NCI-H345 (cell line): ENCODE measurements around the gene IGFBP1.
A peak's percentile ranks its signal among the peaks of the same experiment; 100 is the strongest.

Source experiments
- DNase-seq: peaks from one replicate; lab custom pipeline; 2025; lab: John Stamatoyannopoulos, UW

The IGFBP1 gene

DNA sequence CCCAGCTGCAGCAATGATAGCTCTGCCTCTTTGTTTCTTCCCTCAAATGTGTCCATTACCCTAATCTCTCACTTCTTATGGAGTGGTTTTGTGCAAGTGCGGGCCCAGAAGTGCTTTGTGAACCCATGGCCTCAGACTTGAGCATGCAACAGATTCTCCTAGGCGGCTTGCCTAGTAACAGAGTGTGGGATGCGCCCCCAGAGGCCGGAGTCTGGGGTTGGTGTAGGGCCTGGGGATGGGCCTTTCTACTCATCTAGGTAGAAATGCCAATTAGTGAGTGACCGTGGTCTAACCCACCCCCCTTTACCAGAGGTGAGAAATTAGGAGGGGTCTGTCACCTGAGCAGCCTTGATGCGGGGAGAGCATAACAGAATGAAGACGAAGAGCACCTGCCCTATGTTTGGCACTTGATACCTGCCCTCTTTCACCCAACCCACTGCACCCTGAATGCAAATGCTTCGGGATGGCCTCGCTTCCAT is 7.0 kb upstream of the IGFBP1 start:
- DNase-seq: no peak

DNA sequence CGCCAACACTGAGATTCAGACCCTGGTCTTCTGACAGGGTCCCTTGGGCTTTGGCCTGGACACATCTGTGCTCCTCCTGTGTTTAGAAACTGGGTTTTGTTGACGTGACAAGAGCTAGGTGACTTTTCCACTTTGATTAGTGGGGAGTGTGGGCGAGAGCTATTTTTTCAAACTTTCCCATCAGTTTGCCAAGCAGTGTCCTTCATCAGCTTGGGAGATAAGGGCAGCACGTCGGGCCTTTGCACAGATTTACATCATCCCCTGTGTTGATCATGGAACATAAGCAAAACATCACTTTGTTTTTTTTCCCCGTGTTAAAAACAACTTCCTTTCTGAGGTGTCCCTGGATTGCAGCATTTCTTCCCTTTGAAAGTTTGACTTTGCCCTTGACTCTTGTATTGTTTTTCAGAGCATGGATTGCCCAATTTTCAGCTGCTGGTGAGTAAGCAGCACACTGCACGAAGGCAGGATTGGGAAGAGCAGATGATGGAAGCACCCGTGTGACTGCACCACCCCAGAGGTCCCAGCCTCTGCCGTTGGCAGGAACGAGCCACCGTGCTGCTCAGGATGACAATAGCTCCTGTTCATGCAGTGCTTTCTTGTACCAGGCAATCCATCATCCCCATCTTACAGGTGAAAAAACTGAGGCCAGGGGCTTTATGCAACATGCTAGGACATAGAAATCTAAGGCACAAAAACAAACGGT is 6.4 kb upstream of the IGFBP1 start:
- DNase-seq: no peak

DNA sequence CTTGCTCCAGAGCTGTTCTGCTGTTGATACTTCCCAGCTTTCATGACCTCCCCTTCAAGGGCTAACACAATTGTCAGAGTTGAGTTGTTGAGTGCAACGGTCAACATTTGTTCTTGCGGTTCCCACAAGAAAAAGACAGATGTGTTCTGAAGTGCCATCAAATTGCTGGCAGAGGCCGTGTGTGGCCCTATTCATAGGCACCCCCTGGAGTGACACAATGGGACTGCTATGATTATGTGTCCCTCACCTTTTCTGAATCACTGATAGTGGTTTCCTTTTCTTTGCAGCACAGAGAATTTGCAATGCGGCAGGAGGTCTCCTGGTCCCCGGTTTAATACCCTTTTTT is 5.8 kb upstream of the IGFBP1 start:
- peak; percentile 91 for DNase-seq

DNA sequence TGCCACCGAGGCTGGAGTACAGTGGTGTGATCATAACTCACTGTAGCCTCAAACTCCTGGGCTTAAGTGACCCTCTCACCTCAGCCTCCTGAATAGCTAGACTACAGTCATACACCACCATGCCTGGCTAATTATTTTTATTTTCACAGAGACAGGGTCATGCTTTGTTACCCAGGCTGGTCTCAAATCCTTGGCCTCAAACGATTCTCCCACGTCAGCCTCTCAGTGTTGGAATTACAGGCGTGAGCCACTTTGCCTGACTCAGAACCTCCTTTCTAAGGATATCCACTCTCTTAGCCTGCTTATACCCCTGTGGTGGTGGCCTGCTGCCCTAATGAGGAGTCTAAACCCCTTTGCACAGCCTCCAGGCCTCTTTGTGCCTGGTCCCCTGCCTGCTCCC is 4.2 kb upstream of the IGFBP1 start:
- no peak for DNase-seq

DNA sequence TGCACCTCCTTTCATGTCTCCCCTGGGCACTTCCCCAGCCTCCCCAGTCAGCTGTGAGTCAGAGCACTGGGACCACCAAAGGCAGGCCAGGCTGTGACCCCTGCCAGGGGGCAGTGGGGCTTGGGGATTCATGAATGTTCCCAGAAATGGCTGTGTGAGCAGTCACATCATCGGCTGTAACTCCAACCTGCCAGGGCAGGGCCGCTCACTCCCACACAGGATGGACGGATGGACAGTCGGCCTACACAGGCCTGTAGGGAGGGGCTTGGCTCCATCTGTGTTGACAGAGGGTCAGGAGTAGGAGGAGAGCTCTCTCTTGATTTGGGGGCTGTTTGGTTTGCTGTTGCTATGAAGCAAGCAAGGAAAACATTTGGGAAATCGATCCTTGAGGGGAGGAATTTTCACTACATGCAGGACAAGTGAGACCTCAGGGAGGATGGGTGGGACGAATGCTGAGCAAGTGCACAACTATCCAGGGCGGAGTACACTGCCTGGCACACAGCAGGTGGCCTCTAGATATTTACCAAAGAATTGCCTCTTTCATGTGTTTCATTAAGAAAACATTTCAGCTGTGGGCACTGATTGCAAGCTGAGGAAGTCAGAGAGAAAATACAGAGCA is 2.9 kb upstream of the IGFBP1 start:
- DNase-seq: no peak

DNA sequence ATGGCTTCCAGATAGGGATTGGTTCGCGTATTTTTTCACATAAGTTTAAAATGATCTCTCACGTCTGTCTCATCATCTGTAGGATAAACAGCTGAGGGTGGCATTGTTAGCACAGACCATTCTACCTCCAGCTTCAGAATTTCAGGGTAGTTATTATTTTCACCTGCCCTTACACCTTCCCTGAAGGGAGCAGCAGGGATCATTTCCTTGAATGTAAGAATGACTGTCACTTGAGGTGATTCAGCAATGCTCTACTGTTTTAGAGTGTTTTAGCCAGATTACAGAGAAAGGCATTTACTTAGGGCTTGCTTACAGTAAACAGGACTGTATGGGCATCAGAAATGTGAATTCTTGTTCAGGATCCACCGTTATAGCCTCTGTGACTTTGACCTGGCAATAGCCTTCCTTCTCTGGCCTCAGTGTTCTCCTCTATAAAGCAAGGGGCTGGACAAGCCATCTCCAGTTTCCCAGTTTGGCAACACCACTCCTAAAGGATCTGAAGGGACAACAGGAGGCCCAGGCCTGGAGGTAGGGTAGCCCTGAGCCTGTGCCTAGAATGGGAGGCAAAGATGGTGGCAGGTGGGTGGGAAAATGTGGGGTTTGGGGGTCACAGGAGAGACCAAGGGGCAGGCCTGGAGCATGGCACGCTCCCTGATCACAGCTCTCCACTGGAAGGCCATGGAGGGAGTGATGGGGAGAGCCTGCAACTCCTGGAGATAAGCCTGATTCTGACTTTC is 1.2 kb upstream of the IGFBP1 start:
- no peak for DNase-seq

DNA sequence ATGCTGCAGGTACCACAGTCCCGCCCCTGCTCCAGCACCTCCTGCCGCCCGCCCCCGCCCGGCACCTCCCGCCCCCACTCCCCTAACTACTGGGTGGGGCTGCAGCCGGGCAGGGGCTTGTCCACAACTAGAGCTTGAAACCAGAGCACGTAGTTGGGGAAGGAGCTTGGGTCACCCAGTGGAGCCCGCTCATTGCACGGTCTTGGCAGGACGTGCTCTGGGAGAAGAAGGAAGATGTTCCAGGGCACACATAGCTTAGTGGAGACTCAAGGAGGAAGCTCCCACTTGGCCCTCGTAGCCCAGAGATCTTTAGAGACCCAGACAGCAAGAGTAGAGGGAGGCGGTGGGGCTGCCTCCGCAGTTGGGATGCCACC is 692 bp downstream of the IGFBP1 start:
- DNase-seq: no peak

DNA sequence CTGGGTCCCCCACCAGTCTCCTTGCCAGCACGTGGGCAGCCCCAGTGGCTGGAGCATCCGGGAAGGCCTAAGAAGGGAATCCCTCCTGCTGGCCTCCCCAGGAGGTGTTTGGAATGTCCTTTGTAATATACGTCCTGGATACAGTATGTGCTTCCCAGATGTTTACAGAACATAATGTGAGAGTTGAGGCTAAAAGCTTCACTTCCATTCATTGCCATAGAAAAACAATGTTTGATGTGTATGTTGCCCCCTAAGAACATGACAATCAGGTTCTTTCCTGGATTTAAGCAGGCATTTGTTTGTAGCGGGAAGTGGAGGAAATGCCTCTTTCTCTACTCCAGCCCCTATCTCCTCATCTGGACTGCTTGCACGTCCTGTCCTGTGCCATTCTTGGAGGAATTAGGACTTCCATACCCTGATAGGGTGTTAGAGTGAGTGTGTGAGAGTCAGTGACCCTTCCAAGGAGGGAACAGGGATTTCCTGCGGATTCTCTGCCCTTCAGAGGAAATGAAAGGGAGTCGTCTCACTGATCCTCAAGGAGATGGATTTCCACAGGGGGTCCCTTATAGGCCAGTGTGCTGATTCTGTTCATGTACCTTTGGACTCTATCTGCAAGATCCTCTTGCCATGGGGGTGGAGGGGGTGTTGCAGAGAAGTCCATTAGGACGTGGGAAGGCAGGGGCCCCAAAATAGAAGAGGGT is 1.2 kb downstream of the IGFBP1 start:
- no peak for DNase-seq

DNA sequence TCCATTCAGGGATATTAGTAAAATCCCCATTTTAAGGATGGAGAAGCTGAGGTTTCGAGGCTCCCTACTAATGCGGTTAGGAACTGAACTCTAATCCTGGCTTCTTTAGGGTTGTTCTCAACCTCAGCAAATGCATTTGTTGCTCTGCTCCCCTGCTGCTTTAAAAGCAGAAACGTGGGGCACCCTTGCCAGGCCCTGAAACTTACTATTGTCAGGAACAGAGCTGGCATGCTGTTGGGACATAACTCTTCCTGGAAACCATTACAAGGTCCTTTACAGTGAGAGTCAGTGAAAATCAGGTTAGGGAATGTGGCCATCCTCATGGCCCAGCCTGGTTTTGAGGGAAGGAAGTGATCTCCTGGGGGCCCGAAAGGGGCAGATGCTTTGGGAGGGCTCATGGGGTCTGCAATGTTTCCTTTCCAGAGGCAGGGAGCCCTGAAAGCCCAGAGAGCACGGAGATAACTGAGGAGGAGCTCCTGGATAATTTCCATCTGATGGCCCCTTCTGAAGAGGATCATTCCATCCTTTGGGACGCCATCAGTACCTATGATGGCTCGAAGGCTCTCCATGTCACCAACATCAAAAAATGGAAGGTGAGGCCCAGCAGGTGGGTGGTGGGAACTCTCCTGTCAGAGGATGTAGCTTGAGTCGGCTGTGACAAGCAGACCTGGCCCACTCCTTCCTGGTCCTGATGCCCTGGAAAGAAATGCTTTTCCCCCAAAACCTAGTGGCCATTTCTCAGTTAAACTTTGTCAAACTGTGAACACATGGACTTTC is 2.0 kb downstream of the IGFBP1 start:
- DNase-seq: no peak

DNA sequence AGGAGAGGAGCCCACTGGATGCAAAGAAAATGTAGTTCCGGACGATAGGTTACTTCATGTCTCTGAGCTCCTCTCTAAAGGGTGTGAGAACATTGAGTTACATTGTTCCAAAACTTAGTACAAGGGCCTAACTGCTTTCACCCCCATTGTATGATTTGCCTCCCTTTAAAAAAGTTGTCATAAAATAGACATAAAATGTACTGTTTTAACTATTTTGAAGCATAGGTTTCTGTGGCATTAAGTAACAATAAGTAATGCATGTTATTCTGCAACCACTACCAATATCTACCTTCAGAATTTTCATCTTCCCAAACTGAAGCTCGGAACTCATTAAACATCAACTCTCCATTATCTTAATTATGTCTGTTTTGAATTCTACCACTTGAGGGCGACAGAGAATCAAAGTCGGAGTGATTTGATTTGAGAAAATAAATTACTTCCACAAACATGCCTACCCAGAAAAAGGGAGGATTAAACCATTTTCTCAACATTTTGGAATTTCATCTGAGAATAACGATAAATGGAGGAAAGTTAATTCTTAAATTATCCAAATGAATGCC is 2.7 kb downstream of the IGFBP1 start:
- peak; percentile 34 for DNase-seq

DNA sequence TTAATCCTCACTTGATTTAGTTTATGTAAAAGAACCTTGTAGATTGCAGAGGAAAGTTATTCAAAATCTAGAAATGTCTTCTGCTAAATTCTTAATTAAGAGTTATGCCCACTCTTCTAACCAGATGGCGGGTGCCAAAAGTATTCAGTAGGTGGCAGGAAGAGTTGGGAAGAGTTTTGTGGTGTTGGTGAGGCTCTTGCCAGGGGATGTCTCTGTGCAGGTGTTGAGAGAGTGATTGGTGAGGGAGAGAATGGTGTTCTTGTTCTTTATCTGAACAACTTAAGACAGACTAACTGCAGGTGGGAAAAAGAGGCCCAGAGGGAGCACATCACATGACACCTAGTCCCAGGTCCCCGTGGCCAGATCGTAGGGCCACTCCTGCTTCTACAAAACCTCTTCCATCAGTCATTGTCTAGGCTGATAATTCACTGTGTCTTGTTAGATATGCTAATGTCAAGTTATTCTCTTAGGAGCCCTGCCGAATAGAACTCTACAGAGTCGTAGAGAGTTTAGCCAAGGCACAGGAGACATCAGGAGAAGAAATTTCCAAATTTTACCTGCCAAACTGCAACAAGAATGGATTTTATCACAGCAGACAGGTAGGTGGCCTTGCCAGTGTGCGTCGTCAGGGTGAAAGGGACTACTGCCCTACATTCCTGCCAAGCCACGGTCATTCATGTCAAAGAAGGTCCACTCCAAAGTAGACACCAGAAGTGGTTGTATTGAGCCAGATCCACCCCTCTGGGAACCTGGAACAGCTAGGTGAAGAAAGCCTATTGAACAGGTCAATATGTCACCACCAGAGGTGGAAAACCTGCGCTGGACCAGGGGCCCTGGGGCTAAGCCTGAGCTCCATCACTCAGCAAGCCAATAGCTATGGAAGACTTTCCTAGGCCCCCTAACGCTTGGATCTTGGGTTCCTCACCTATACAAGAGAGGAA is 3.4 kb downstream of the IGFBP1 start:
- DNase-seq: no peak

DNA sequence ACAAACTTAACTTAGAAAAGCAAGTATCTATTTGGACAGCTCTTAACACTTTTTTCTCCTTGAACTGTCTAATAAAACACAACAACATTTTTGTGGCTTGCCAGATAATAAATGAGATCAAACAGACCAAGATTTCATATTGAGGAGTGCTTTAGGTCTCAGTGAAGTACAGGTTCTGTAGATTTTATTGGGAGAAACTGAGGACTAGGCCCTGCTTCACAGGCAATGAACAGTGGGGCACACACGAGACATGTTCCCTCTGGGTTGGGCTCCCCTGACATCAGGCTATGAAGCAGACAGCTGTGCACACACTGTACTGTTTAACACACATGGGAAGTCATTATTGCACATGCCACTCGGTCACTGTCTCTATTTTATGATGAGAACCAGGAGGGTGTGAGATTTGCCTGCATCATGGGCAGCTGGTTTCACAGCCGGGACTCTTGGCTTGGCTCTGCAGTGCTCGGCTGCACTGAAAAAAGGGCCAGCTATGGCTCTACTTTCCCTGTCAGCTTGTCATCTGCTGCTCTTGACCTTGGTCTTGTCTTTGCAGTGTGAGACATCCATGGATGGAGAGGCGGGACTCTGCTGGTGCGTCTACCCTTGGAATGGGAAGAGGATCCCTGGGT is 4.2 kb downstream of the IGFBP1 start:
- no peak for DNase-seq

DNA sequence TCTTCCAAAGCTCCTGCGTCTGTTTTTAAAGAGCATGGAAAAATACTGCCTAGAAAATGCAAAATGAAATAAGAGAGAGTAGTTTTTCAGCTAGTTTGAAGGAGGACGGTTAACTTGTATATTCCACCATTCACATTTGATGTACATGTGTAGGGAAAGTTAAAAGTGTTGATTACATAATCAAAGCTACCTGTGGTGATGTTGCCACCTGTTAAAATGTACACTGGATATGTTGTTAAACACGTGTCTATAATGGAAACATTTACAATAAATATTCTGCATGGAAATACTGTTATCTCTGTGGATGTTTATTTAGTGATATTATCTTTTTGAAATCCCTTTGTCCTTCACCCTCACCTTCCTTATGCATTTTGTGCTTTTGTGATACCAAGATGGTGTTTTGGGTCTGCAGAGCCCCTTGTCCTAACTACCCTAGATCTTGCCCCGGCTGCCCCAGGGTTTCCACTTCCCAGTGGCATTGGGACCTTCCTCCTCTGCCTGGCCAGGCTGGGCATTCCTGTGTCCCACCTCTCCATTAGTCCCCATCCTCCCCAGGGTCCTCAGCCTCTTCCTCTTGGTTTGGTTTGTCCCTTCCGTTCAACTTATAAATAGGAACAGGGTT is 5.2 kb downstream of the IGFBP1 start:
- no peak for DNase-seq

DNA sequence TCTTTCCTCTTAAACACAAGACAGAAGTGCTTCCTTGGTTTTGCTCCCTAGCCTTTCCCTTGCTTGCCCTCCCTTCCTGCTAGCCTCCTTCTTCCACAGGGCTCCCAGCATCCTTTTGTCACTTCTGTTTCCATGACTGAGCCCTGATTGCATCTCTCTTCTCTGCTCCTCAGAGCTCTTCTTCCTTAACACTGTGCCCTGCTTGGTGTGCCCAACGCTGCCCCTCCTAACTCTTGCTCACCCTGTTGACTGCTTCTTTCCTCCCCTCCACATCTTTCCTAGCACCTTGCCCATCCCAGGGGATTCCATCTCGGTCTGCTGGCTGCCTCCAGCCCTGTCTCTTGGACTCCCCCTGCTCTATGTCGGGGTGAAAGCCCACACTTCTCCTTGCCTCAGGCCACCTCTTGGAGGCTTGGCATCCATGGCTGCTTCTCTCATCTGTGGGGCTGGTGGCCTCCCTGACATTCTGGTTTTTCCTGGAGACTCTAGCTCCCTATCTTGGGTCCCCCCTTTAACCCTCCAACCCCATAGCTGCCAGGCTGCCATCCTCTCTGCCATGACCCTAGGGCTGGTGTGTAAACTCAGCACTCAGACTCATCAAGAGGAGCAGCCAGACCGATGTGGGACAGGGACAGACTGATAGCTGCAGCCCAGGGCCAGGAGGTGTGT is 5.8 kb downstream of the IGFBP1 start:
- DNase-seq: no peak

DNA sequence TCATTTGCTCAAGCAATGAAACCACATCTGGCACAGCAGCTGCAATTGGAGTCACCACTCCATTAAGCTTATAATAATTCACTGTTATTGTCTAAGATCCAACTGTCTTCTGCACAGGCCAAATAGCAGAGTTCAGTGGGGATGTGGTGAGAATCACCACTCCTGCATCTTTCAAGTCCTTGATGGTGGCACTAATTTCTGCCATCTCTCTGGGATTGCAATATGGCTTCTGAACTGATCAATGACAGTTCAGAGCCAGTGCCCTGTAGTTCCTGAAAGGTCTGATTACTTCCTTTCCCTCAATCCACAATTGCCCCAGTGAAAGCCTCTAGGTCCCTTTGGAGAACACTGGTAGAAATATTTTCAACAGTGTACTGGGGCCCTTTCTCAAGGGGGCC is 6.4 kb downstream of the IGFBP1 start:
- no peak for DNase-seq

DNA sequence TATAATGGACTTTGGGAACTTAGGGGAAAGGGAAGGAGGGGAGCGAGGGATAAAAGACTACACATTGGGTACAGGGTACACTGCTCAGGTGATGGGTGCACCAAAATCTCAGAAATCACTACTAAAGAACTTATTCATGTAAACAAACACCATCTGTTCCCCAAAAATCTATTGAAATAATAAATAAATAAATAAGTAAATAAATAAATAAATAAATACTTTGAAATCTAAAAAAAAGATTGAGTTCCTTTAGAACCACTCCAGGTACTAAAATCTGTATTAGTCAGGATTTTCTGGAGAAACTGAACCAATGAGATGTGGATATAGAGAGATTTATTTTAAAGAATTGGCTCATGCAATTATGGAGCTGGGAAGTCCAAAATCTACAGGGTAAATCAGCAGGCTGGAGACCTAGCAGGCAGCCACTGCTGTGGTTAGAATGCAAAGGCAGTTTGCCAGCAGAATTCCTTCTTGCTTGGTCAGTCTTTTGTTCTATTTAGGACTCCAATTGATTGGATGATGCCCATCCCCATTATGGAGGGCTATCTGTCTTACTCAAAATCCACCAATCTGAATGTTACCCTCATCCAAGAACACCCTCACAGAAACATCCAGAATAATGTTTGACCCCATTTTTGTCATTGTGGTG is 8.9 kb downstream of the IGFBP1 start:
- DNase-seq: no peak

DNA sequence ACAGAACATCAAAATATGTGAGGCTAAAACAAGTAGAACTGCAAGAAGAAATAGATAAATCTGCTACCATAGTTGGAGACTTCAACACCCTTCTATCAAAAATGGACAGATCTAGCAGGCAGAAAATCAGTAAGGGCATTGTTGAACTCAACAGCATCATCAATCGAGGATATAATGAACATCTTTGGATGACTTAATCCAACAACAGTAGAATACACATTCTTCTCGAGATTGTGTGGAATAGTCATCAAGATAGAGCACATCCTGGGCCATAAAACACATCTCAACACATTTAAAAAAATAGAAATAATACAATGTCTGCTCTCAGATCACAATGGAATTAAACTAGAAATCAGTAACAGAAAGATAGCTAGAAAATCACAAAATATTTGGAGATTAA is 9.9 kb downstream of the IGFBP1 start:
- no peak for DNase-seq

DNA sequence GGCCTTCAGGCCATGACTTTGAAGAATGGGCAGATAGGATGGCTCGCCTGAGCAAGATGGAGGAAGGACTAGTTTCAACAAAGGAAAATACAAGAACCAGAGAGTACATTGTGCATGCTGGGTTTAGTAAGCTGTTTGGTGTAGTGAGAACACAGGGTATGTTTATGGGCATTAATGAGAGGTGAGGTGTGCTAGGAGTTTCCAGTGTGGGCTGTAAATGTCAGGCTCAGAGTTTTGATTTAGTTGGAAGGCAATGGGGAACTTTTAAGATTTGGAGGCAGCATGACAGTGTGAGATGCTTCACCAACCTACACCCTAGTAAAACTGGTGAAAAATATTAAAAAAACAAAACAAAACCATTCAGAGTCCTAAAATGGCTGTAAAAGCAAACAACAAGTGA is 13.3 kb downstream of the IGFBP1 start:
- no peak for DNase-seq

DNA sequence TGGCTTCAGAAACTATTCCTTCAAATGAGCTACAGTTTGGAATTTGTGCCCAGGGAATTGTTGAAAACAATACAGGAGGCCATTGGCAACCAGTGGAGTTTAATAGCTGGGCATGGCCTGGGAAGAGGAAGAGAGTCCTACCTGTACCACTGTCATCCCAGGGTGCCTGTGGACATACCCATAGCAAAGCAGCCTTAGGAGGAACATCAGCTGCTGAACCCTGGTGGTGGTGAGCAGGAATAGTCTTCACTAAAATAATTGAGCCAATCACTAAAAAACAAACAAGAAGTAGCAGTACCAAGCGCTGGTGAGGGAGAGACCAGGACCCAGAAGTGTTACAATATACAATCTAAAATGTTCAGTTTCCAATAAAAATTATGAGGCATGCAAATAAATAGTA is 14.5 kb downstream of the IGFBP1 start:
- no peak for DNase-seq
